Natural killer cell (primary cell): Measurements from ENCODE around the gene WBP2. TPM values are rescaled to one million over a fixed set of nuclear protein-coding genes. Genes with fewer than 3 reads are reported as not detected.

ENCODE experiments used
- ATAC-seq, 3 donors: fragments of 150-1000 bp in 2 of 3; fragments of 200-7000 bp in 1 of 3; cut with Tn5 transposase; 1 replicate in 1 of 3; 2 replicates in 2 of 3; pipeline ENCODE4 v1.10.0; 2021; ENCODE audit warnings: mild to moderate bottlenecking in 2 of 3, moderate library complexity in 2 of 3
- DNase-seq, 2 donors: peaks; one replicate each; pipeline versions ENCODE4 v3.0.0 to v3.0.0-alpha.2; 2013 to 2021; ENCODE audit warnings: mixed read lengths in 1 of 2
- H3K27ac ChIP-seq: one replicate; pipeline ENCODE4 v1.5.1; 2013; ENCODE audit warnings: mild to moderate bottlenecking, low read length
- H3K27me3 ChIP-seq: one replicate; pipeline ENCODE4 v1.6.1; 2013; ENCODE audit warnings: low read length; ENCODE audit not compliant: control insufficient read depth, insufficient read depth
- H3K36me3 ChIP-seq: one replicate; pipeline ENCODE4 v1.6.1; 2013; ENCODE audit warnings: low read length; ENCODE audit not compliant: control insufficient read depth, insufficient read depth
- H3K4me1 ChIP-seq: one replicate; pipeline ENCODE4 v1.6.1; 2013; ENCODE audit warnings: low read length; ENCODE audit not compliant: control insufficient read depth, insufficient read depth
- H3K4me3 ChIP-seq: one replicate; pipeline ENCODE4 v1.5.1; 2013; ENCODE audit warnings: low read length
- H3K9me3 ChIP-seq: one replicate; pipeline ENCODE4 v1.6.1; 2013; ENCODE audit warnings: low read length; ENCODE audit not compliant: control insufficient read depth, insufficient read depth
- H3K27ac Mint-ChIP-seq, 2 donors: one replicate each; pipeline ENCODE4 v1.8.0; 2022; ENCODE audit warnings: mild to moderate bottlenecking in 2 of 2, mixed read lengths in 2 of 2, moderate library complexity in 1 of 2
- H3K27me3 Mint-ChIP-seq, 2 donors: one replicate each; pipeline ENCODE4 v1.8.0; 2022; ENCODE audit warnings: low read depth in 2 of 2, mixed read lengths in 2 of 2
- H3K36me3 Mint-ChIP-seq: one replicate; pipeline ENCODE4 v1.8.0; 2022; ENCODE audit warnings: mixed read lengths
- H3K4me1 Mint-ChIP-seq, 2 donors: one replicate each; pipeline ENCODE4 v1.8.0; 2022; ENCODE audit warnings: mixed read lengths in 2 of 2
- H3K4me3 Mint-ChIP-seq: one replicate; pipeline ENCODE4 v1.8.0; 2022; ENCODE audit warnings: mild to moderate bottlenecking, moderate library complexity, mixed read lengths
- H3K9me3 Mint-ChIP-seq, 2 donors: one replicate each; pipeline ENCODE4 v1.8.0; 2022; ENCODE audit warnings: mixed read lengths in 2 of 2
- CTCF ChIP-seq: fragments of 200-600 bp; IDR thresholded peaks from one replicate; pipeline ENCODE4 v1.8.0; 2022; ENCODE audit warnings: antibody characterized with exemption
- WGBS: methylation state at CpG from one replicate; pipeline ENCODE4 v1.1.7; 2013; ENCODE audit warnings: missing lambda C conversion rate; ENCODE audit not compliant: insufficient coverage; 5-methylcytosine and 5-hydroxymethylcytosine counted together
- intact Hi-C: fragments of 100-400 bp; cut with micrococcal nuclease; formaldehyde crosslinking; loops from one replicate; pipeline ENCODE4 v1.14.2; 2022
- total RNA-seq, 4 donors: library from RNA; stranded (reverse); fragments of 120-200 nt in 1 of 4; gene quantifications; one replicate each; pipeline versions ENCODE4 v1.2.3 to v1.2.4, GENCODE V29; 2013 to 2022

Gene WBP2
- total RNA-seq, 3 donors from 2014 or later (not counting 1 experiment from before 2014, with no cell fraction given), result 81.1 to 106 (median 95.2) TPM

GRCh38 chr17:75850928-75851692 is 4.0 kb downstream of the WBP2 start:
- H3K27ac Mint-ChIP-seq, result no peak overlapping the region
- no peak overlapping the region for H3K4me3 Mint-ChIP-seq
- H3K27ac ChIP-seq, result no peak overlapping the region
- no peaks in the 10 kb centered on the region for H3K9me3 Mint-ChIP-seq
- DNase-seq (no peak), ATAC-seq (no peak)
- peaks cover 21% of the 10 kb centered on the region for H3K4me1 ChIP-seq
- 98% methylated on average over 12 of the region's 12 CpGs for WGBS
- H3K27me3 ChIP-seq, result no peaks in the 10 kb centered on the region
- H3K36me3 Mint-ChIP-seq, result no peaks in the 10 kb centered on the region
- TF ChIP-seq CTCF, result no peak
- H3K4me1 Mint-ChIP-seq, result peaks cover 5 to 18% of the 10 kb centered on the region in 2 donors
- H3K9me3 ChIP-seq, result no peaks in the 10 kb centered on the region
- no peak overlapping the region for H3K4me3 ChIP-seq
- no peaks in the 10 kb centered on the region for H3K27me3 Mint-ChIP-seq
- peaks cover 50% of the 10 kb centered on the region for H3K36me3 ChIP-seq
- intact Hi-C loops, result no loop called here

GRCh38 chr17:75849724-75850123 is 5.4 kb downstream of the WBP2 start:
- Histone ChIP-seq H3K4me1 (peaks cover 28% of the 10 kb centered on the region), H3K27me3 (no peaks in the 10 kb centered on the region), H3K9me3 (no peaks in the 10 kb centered on the region), H3K27ac (no peak overlapping the region), H3K4me3 (no peak overlapping the region), H3K36me3 (peaks cover 55% of the 10 kb centered on the region)
- 92% methylated on average over 9 of the region's 9 CpGs for WGBS
- H3K4me1 Mint-ChIP-seq, result peaks cover 10 to 27% of the 10 kb centered on the region in 2 donors
- no peaks in the 10 kb centered on the region for H3K9me3 Mint-ChIP-seq
- intact Hi-C loops, result no loop called here
- TF ChIP-seq CTCF, result no peak
- DNase-seq (no peak), ATAC-seq (no peak)
- H3K27me3 Mint-ChIP-seq, result no peaks in the 10 kb centered on the region
- no peak overlapping the region for H3K4me3 Mint-ChIP-seq
- no peak overlapping the region for H3K27ac Mint-ChIP-seq
- no peaks in the 10 kb centered on the region for H3K36me3 Mint-ChIP-seq

- 99% methylated on average over 11 of the region's 11 CpGs for WGBS
- ATAC-seq, result no peak
- Mint-ChIP-seq H3K4me3 (no peak overlapping the region), H3K27me3 (no peaks in the 10 kb centered on the region), H3K36me3 (no peaks in the 10 kb centered on the region), H3K9me3 (no peaks in the 10 kb centered on the region), H3K27ac (no peak overlapping the region), H3K4me1 (peaks cover 10 to 28% of the 10 kb centered on the region in 2 donors)
- Histone ChIP-seq H3K27ac (no peak overlapping the region), H3K36me3 (peaks cover 55% of the 10 kb centered on the region), H3K27me3 (no peaks in the 10 kb centered on the region), H3K4me1 (peaks cover 28% of the 10 kb centered on the region), H3K9me3 (no peaks in the 10 kb centered on the region), H3K4me3 (no peak overlapping the region)
- intact Hi-C loops, result no loop called here
- TF ChIP-seq CTCF, result no peak
- DNase-seq, result no peak
Measured at GRCh38 chr17:75849279-75849646, 5.9 kb downstream of the WBP2 start.
